ENCODE data around the gene TAF5L. TPM values are rescaled to one million over a fixed set of nuclear protein-coding genes. Genes with fewer than 3 reads are reported as not detected.
"Not testable (repeated sequence)": the region's sequence is repeated elsewhere in the genome, so short reads cannot be mapped to it uniquely, and the experiment has no call there.

TAF5L gene
- polyA plus RNA-seq, 4 donors: 8.4 to 16.3 (median 10.5) TPM

- H3K4me1 ChIP-seq (ENCODE audit: control insufficient read depth in 3 of 3, insufficient read depth in 2 of 3, low read depth in 1 of 3, low read length in 2 of 3): peaks cover 0 to 13% (median 3%) of the 10 kb centered on the region in 3 donors
- WGBS, 3 donors: 67 to 90% (median 78%) methylated on average over 1 of the region's 1 CpG
- H3K36me3 ChIP-seq (ENCODE audit: control insufficient read depth in 3 of 3, insufficient read depth in 2 of 3, low read depth in 1 of 3, low read length in 3 of 3): peaks cover 0 to 4% (median 0%) of the 10 kb centered on the region in 3 donors
- FAIRE-seq: no peak
- H3K27me3 ChIP-seq (ENCODE audit: control insufficient read depth in 3 of 3, insufficient read depth in 3 of 3, low read length in 3 of 3): no peaks in the 10 kb centered on the region
- no peak for DNase-seq
- H3K9me3 ChIP-seq (ENCODE audit: control insufficient read depth in 2 of 2, insufficient read depth in 1 of 2, low read depth in 1 of 2, low read length in 1 of 2): no peaks in the 10 kb centered on the region
- H3K4me3 ChIP-seq (ENCODE audit: low read depth in 1 of 3, low read length in 3 of 3): no peak overlapping the region
- no peak overlapping the region for H3K27ac ChIP-seq (ENCODE audit: low read depth in 1 of 3, low read length in 2 of 3)
Measured at GRCh38 chr1:229623838-229624237, 2.1 kb downstream of the TAF5L start.

GRCh38 chr1:229623225-229623624 is 2.7 kb downstream of the TAF5L start:
- H3K27ac ChIP-seq (ENCODE audit: low read depth in 1 of 3, low read length in 2 of 3): no peak overlapping the region
- WGBS, 3 donors: 86 to 90% (median 89%) methylated on average over 5 of the region's 5 CpGs
- no peaks in the 10 kb centered on the region for H3K9me3 ChIP-seq (ENCODE audit: control insufficient read depth in 2 of 2, insufficient read depth in 1 of 2, low read depth in 1 of 2, low read length in 1 of 2)
- DNase-seq: no peak
- no peak overlapping the region for H3K4me3 ChIP-seq (ENCODE audit: low read depth in 1 of 3, low read length in 3 of 3)
- FAIRE-seq: no peak
- no peaks in the 10 kb centered on the region for H3K27me3 ChIP-seq (ENCODE audit: control insufficient read depth in 3 of 3, insufficient read depth in 3 of 3, low read length in 3 of 3)
- peaks cover 0 to 13% (median 6%) of the 10 kb centered on the region in 3 donors for H3K4me1 ChIP-seq (ENCODE audit: control insufficient read depth in 3 of 3, insufficient read depth in 2 of 3, low read depth in 1 of 3, low read length in 2 of 3)
- peaks cover 0 to 2% (median 0%) of the 10 kb centered on the region in 3 donors for H3K36me3 ChIP-seq (ENCODE audit: control insufficient read depth in 3 of 3, insufficient read depth in 2 of 3, low read depth in 1 of 3, low read length in 3 of 3)

- WGBS, 3 donors: 65 to 79% (median 68%) methylated on average over 10 of the region's 10 CpGs
- H3K27ac ChIP-seq (ENCODE audit: low read depth in 1 of 3, low read length in 2 of 3); H3K9me3 ChIP-seq (ENCODE audit: control insufficient read depth in 2 of 2, insufficient read depth in 1 of 2, low read depth in 1 of 2, low read length in 1 of 2); DNase-seq; FAIRE-seq; H3K36me3 ChIP-seq (ENCODE audit: control insufficient read depth in 3 of 3, insufficient read depth in 2 of 3, low read depth in 1 of 3, low read length in 3 of 3); H3K4me3 ChIP-seq (ENCODE audit: low read depth in 1 of 3, low read length in 3 of 3); H3K27me3 ChIP-seq (ENCODE audit: control insufficient read depth in 3 of 3, insufficient read depth in 3 of 3, low read length in 3 of 3): not testable (repeated sequence)
- peaks cover 0 to 13% (median 6%) of the 10 kb centered on the region in 3 donors for H3K4me1 ChIP-seq (ENCODE audit: control insufficient read depth in 3 of 3, insufficient read depth in 2 of 3, low read depth in 1 of 3, low read length in 2 of 3)
Measured at GRCh38 chr1:229622641-229623120, 3.2 kb downstream of the TAF5L start.

- Histone ChIP-seq H3K36me3 (ENCODE audit: control insufficient read depth in 3 of 3, insufficient read depth in 2 of 3, low read depth in 1 of 3, low read length in 3 of 3) (peaks cover 0 to 2% (median 0%) of the 10 kb centered on the region in 3 donors), H3K4me3 (ENCODE audit: low read depth in 1 of 3, low read length in 3 of 3) (no peak overlapping the region), H3K27ac (ENCODE audit: low read depth in 1 of 3, low read length in 2 of 3) (no peak overlapping the region), H3K9me3 (ENCODE audit: control insufficient read depth in 2 of 2, insufficient read depth in 1 of 2, low read depth in 1 of 2, low read length in 1 of 2) (no peaks in the 10 kb centered on the region), H3K27me3 (ENCODE audit: control insufficient read depth in 3 of 3, insufficient read depth in 3 of 3, low read length in 3 of 3) (no peaks in the 10 kb centered on the region), H3K4me1 (ENCODE audit: control insufficient read depth in 3 of 3, insufficient read depth in 2 of 3, low read depth in 1 of 3, low read length in 2 of 3) (peaks cover 0 to 13% (median 6%) of the 10 kb centered on the region in 3 donors)
- no peak for DNase-seq
- 89 to 96% (median 92%) methylated on average over 2 of the region's 2 CpGs for WGBS, 3 donors
- FAIRE-seq: no peak
Measured at GRCh38 chr1:229621663-229622062, 4.3 kb downstream of the TAF5L start.

- Histone ChIP-seq H3K9me3 (ENCODE audit: control insufficient read depth in 2 of 2, insufficient read depth in 1 of 2, low read depth in 1 of 2, low read length in 1 of 2) (no peaks in the 10 kb centered on the region), H3K27ac (ENCODE audit: low read depth in 1 of 3, low read length in 2 of 3) (no peak overlapping the region), H3K27me3 (ENCODE audit: control insufficient read depth in 3 of 3, insufficient read depth in 3 of 3, low read length in 3 of 3) (no peaks in the 10 kb centered on the region), H3K36me3 (ENCODE audit: control insufficient read depth in 3 of 3, insufficient read depth in 2 of 3, low read depth in 1 of 3, low read length in 3 of 3) (peaks cover 0 to 2% (median 0%) of the 10 kb centered on the region in 3 donors), H3K4me3 (ENCODE audit: low read depth in 1 of 3, low read length in 3 of 3) (no peak overlapping the region), H3K4me1 (ENCODE audit: control insufficient read depth in 3 of 3, insufficient read depth in 2 of 3, low read depth in 1 of 3, low read length in 2 of 3) (peaks cover 0 to 13% (median 6%) of the 10 kb centered on the region in 3 donors)
- FAIRE-seq (no peak), DNase-seq (no peak)
- WGBS, 3 donors: 77 to 92% (median 90%) methylated on average over 3 of the region's 3 CpGs
Measured at GRCh38 chr1:229620876-229621275, 5.0 kb downstream of the TAF5L start.

- WGBS, 3 donors: 90 to 93% (median 92%) methylated on average over 5 of the region's 5 CpGs
- Histone ChIP-seq H3K4me1 (ENCODE audit: control insufficient read depth in 3 of 3, insufficient read depth in 2 of 3, low read depth in 1 of 3, low read length in 2 of 3) (peaks cover 0 to 10% (median 6%) of the 10 kb centered on the region in 3 donors), H3K27me3 (ENCODE audit: control insufficient read depth in 3 of 3, insufficient read depth in 3 of 3, low read length in 3 of 3) (no peaks in the 10 kb centered on the region), H3K4me3 (ENCODE audit: low read depth in 1 of 3, low read length in 3 of 3) (no peak overlapping the region), H3K27ac (ENCODE audit: low read depth in 1 of 3, low read length in 2 of 3) (no peak overlapping the region), H3K9me3 (ENCODE audit: control insufficient read depth in 2 of 2, insufficient read depth in 1 of 2, low read depth in 1 of 2, low read length in 1 of 2) (no peaks in the 10 kb centered on the region), H3K36me3 (ENCODE audit: control insufficient read depth in 3 of 3, insufficient read depth in 2 of 3, low read depth in 1 of 3, low read length in 3 of 3) (peaks cover 0 to 2% (median 0%) of the 10 kb centered on the region in 3 donors)
- DNase-seq (no peak), FAIRE-seq (no peak)
Measured at GRCh38 chr1:229619614-229620013, 6.3 kb downstream of the TAF5L start.

- H3K36me3 ChIP-seq (ENCODE audit: control insufficient read depth in 3 of 3, insufficient read depth in 2 of 3, low read depth in 1 of 3, low read length in 3 of 3): peaks cover 0 to 6% (median 0%) of the 10 kb centered on the region in 3 donors
- no peaks in the 10 kb centered on the region for H3K27me3 ChIP-seq (ENCODE audit: control insufficient read depth in 3 of 3, insufficient read depth in 3 of 3, low read length in 3 of 3)
- peaks cover 0 to 6% (median 3%) of the 10 kb centered on the region in 3 donors for H3K4me1 ChIP-seq (ENCODE audit: control insufficient read depth in 3 of 3, insufficient read depth in 2 of 3, low read depth in 1 of 3, low read length in 2 of 3)
- FAIRE-seq (no peak), DNase-seq (no peak)
- no peak overlapping the region for H3K27ac ChIP-seq (ENCODE audit: low read depth in 1 of 3, low read length in 2 of 3)
- H3K9me3 ChIP-seq (ENCODE audit: control insufficient read depth in 2 of 2, insufficient read depth in 1 of 2, low read depth in 1 of 2, low read length in 1 of 2): no peaks in the 10 kb centered on the region
- H3K4me3 ChIP-seq (ENCODE audit: low read depth in 1 of 3, low read length in 3 of 3): no peak overlapping the region
Measured at GRCh38 chr1:229619002-229619401, 6.9 kb downstream of the TAF5L start.

- FAIRE-seq: no peak
- Histone ChIP-seq H3K9me3 (ENCODE audit: control insufficient read depth in 2 of 2, insufficient read depth in 1 of 2, low read depth in 1 of 2, low read length in 1 of 2) (no peaks in the 10 kb centered on the region), H3K4me3 (ENCODE audit: low read depth in 1 of 3, low read length in 3 of 3) (no peak overlapping the region), H3K27ac (ENCODE audit: low read depth in 1 of 3, low read length in 2 of 3) (no peak overlapping the region), H3K4me1 (ENCODE audit: control insufficient read depth in 3 of 3, insufficient read depth in 2 of 3, low read depth in 1 of 3, low read length in 2 of 3) (peaks cover 0 to 6% (median 0%) of the 10 kb centered on the region in 3 donors), H3K36me3 (ENCODE audit: control insufficient read depth in 3 of 3, insufficient read depth in 2 of 3, low read depth in 1 of 3, low read length in 3 of 3) (peaks cover 0 to 11% (median 3%) of the 10 kb centered on the region in 3 donors), H3K27me3 (ENCODE audit: control insufficient read depth in 3 of 3, insufficient read depth in 3 of 3, low read length in 3 of 3) (no peaks in the 10 kb centered on the region)
- WGBS, 3 donors: 80 to 87% (median 83%) methylated on average over 11 of the region's 11 CpGs
- no peak for DNase-seq
Measured at GRCh38 chr1:229617351-229618100, 8.4 kb downstream of the TAF5L start.

All from small intestine (tissue), 7 donors.